Tibial artery (tissue), 4 donors: ENCODE data around the gene HPSE.
A peak's percentile ranks its signal among the peaks of the same experiment; 100 is the strongest.

ENCODE experiments used
- DNase-seq, 2 donors: peaks; one replicate each; pipeline ENCODE4 v3.0.0-alpha.2; 2019
- H3K27ac ChIP-seq, 2 donors: fragments of 200-600 bp; sonication (generic) in 1 of 2; 1 replicate in 1 of 2; 2 replicates in 1 of 2; pipeline ENCODE4 v1.5.1; 2018 to 2019; ENCODE audit warnings: mild to moderate bottlenecking in 1 of 2
- H3K27me3 ChIP-seq, 2 donors: fragments of 200-600 bp; sonication (generic) in 1 of 2; one replicate each; pipeline versions ENCODE4 v1.5.1 to v1.6.0; 2016 to 2019
- H3K36me3 ChIP-seq, 3 donors: fragments of 200-600 bp; sonication (generic) in 2 of 3; one replicate each; pipeline ENCODE4 v1.5.1; 2016 to 2019; ENCODE audit warnings: mild to moderate bottlenecking in 2 of 3
- H3K4me1 ChIP-seq, 4 donors: fragments of 200-600 bp; sonication (generic) in 2 of 4; 1 replicate in 3 of 4; 2 replicates in 1 of 4; pipeline ENCODE4 v1.5.1; 2016 to 2019
- H3K4me3 ChIP-seq, 2 donors: fragments of 200-600 bp; sonication (generic) in 1 of 2; 1 replicate in 1 of 2; 2 replicates in 1 of 2; pipeline ENCODE4 v1.5.1; 2018 to 2019; ENCODE audit warnings: mild to moderate bottlenecking in 2 of 2
- H3K9me3 ChIP-seq, 3 donors: fragments of 200-600 bp; sonication (generic) in 1 of 3; one replicate each; pipeline ENCODE4 v1.5.1; 2016 to 2019
- CTCF ChIP-seq, 2 experiments: fragments of 200-600 bp in 1 of 2; fragments of 450-650 bp in 1 of 2; IDR thresholded peaks; one replicate each; pipeline ENCODE4 v1.5.1; 2017 to 2019; ENCODE audit warnings: antibody characterized with exemption in 2 of 2, mild to moderate bottlenecking in 1 of 2, moderate library complexity in 1 of 2
- intact Hi-C: fragments of 100-400 bp; cut with DNase I; formaldehyde crosslinking; loops from one replicate; pipeline ENCODE4 v1.15.0; 2023; ENCODE audit warnings: low total_unique reads

HPSE gene

GRCh38 chr4:83362492-83363329 lies 28.1 kb upstream of the HPSE start:
- no peaks in the 10 kb centered on the region for H3K27me3 ChIP-seq
- no peaks in the 10 kb centered on the region for H3K9me3 ChIP-seq

GRCh38 chr4:83361416-83362103 lies 26.9 kb upstream of the HPSE start:
- H3K4me3 ChIP-seq: no peak overlapping the region
- H3K9me3 ChIP-seq: no peaks in the 10 kb centered on the region
- intact Hi-C loops: no loop called here
- TF ChIP-seq CTCF (IDR thresholded peaks at IDR 0.05): no peak
- no peak overlapping the region for H3K27ac ChIP-seq
- H3K4me1 ChIP-seq: peaks cover 0 to 21% (median 5%) of the 10 kb centered on the region in 4 donors
- H3K27me3 ChIP-seq: no peaks in the 10 kb centered on the region
- no peaks in the 10 kb centered on the region for H3K36me3 ChIP-seq
- DNase-seq: no peak

More at GRCh38 chr4:83362492-83363329, 28.1 kb upstream of the HPSE start:
- no peak overlapping the region for H3K27ac ChIP-seq
- peaks cover 0 to 10% (median 0%) of the 10 kb centered on the region in 4 donors for H3K4me1 ChIP-seq
- H3K36me3 ChIP-seq: no peaks in the 10 kb centered on the region
- intact Hi-C loops: no loop called here
- peak in 1 of 2 experiments; percentile 19 for TF ChIP-seq CTCF (IDR thresholded peaks at IDR 0.05)
- DNase-seq: no peak
- no peak overlapping the region for H3K4me3 ChIP-seq

GRCh38 chr4:83360018-83360417 lies 25.4 kb upstream of the HPSE start:
- no peak for DNase-seq
- no peak for TF ChIP-seq CTCF (IDR thresholded peaks at IDR 0.05)
- Histone ChIP-seq H3K4me3 (no peak overlapping the region), H3K27me3 (no peaks in the 10 kb centered on the region), H3K9me3 (no peaks in the 10 kb centered on the region), H3K4me1 (peaks cover 0 to 24% (median 6%) of the 10 kb centered on the region in 4 donors), H3K27ac (no peak overlapping the region), H3K36me3 (no peaks in the 10 kb centered on the region)
- intact Hi-C loops: no loop called here

GRCh38 chr4:83358410-83358809 lies 23.8 kb upstream of the HPSE start:
- Histone ChIP-seq H3K36me3 (no peaks in the 10 kb centered on the region), H3K9me3 (no peaks in the 10 kb centered on the region), H3K4me1 (peaks cover 0 to 24% (median 6%) of the 10 kb centered on the region in 4 donors), H3K4me3 (no peak overlapping the region), H3K27me3 (no peaks in the 10 kb centered on the region), H3K27ac (peak overlapping the region; percentile 47 to 60)
- TF ChIP-seq CTCF (IDR thresholded peaks at IDR 0.05): no peak
- intact Hi-C loops: no loop called here
- DNase-seq: no peak

- Histone ChIP-seq H3K27me3 (no peaks in the 10 kb centered on the region), H3K27ac (peak overlapping the region; percentile 47 to 60), H3K4me3 (no peak overlapping the region), H3K4me1 (peaks cover 0 to 24% (median 6%) of the 10 kb centered on the region in 4 donors), H3K36me3 (no peaks in the 10 kb centered on the region), H3K9me3 (no peaks in the 10 kb centered on the region)
- intact Hi-C loops: no loop called here
- no peak for DNase-seq
- TF ChIP-seq CTCF (IDR thresholded peaks at IDR 0.05): no peak
These were observed 22.4 kb upstream of the HPSE start for GRCh38 chr4:83356899-83357661.
